ENCODE results near the gene NEURL3. TPM values are rescaled to one million over a fixed set of nuclear protein-coding genes. Genes with fewer than 3 reads are reported as not detected.
"Not testable (repeated sequence)": the region's sequence is repeated elsewhere in the genome, so short reads cannot be mapped to it uniquely, and the experiment has no call there.

Gene NEURL3
- total RNA-seq, 4 donors from 2014 or later, result not detected

DNA sequence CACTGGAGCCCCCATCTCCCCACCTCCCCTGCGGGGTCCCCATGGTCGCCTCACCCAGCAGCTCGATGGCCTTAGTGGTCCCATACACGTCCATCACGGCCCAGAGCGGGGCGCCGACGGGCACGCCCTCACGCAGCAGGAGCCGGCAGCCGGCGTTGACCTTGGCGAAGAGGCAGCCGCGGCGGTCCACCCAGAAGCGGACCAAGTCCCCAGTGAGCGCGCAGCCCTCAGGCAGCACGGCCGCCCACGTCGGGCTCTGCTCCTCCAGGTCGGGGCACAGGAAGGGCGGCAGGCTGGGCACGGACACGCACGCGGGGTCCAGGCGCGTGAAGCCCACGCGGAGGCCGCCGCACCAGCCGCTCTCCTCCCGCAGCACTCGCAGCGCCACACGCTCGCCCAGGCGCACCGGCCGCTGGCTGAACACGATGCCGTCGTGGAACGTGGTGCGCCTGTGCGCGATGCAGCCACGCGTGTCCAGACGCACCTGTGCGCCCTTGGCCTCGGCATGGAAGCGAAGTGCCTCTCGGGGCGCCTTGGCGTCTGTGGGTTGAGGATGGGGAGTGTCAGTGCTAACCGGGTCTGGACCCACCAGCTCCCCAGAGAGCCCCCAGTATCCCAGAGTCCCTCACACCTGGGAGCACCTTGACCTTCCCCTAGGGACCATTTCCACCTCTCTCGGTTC is 4.6 kb downstream of the NEURL3 start:
- no peak for ATAC-seq
- DNase-seq, result no peak
- H3K4me3 ChIP-seq, result no peak overlapping the region
- intact Hi-C loops (cut with DNase I; ENCODE audit: low total_unique reads) (loop anchor here (10.0 kb wide), 2 partner anchors 366 to 476 kb away; partner anchors contain the start of gene ASTL), in situ Hi-C loops (cut with MboI; ENCODE audit: low sequenced_read_pairs in 4 of 4) (loop anchor here (25.0 kb wide), 3 partner anchors 188 to 488 kb away; partner anchors contain the start of genes SNRNP200 (in 2 of the 4), ASTL (in 1 of the 4) and DUSP2 (in 1 of the 4))
- H3K36me3 ChIP-seq, result no peaks in the 10 kb centered on the region
- H3K4me1 ChIP-seq, result peaks cover 6 to 7% of the 10 kb centered on the region in 2 donors
- no peaks in the 10 kb centered on the region for H3K9me3 ChIP-seq
- TF ChIP-seq, protein P1, sequence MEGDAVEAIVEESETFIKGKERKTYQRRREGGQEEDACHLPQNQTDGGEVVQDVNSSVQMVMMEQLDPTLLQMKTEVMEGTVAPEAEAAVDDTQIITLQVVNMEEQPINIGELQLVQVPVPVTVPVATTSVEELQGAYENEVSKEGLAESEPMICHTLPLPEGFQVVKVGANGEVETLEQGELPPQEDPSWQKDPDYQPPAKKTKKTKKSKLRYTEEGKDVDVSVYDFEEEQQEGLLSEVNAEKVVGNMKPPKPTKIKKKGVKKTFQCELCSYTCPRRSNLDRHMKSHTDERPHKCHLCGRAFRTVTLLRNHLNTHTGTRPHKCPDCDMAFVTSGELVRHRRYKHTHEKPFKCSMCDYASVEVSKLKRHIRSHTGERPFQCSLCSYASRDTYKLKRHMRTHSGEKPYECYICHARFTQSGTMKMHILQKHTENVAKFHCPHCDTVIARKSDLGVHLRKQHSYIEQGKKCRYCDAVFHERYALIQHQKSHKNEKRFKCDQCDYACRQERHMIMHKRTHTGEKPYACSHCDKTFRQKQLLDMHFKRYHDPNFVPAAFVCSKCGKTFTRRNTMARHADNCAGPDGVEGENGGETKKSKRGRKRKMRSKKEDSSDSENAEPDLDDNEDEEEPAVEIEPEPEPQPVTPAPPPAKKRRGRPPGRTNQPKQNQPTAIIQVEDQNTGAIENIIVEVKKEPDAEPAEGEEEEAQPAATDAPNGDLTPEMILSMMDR (IDR thresholded peaks at IDR 0.05 in 4 of 5, conservative IDR thresholded peaks at IDR 0.05 in 1 of 5), result no peak
- no peak for TF ChIP-seq POLR2A (IDR thresholded peaks at IDR 0.05)
- peaks cover 15 to 20% (median 20%) of the 10 kb centered on the region in 3 donors for H3K27me3 ChIP-seq
- no peak overlapping the region for H3K27ac ChIP-seq

DNA sequence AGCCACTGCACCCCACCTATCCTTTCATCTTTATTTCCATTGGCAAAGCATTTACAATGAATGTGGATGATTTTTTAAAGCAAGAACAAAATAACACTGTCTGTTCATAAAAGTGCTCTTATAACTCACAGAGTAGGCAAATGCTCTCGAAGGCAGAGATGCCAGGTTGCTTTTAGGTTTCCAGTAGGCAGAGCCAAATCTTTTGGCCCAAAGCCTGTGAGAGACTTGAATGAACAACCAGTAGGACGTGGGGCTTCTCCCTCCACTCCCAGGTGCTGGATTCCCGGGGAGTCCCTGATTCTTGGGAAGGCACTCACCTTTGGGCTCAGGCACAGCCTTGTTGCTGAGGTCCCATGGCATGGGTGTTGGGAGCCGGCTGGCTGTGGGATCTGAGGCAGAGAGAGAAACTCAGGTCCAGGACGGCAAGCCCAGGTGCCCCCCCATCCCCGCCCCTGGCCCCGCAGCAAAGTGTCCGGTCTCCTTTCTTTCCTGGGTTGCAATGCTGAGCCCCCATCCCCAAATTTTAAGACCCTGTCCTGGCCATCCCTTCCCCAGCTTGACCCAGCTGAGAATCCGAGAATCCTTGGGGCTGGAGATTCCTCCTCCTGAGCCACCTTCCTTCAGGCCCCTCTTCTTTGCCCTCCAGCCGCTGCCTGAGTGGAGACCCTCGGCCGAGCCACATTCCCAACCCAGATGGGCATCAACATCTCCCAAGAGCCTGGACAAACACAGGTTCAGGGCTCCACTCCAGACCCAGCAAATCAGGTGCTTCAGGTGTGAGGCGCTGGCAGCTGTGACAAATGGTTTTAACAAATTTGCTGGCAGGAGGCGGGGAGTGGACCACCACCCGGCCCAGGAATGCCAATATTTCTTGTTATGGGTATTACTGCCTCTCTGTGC is 5.8 kb downstream of the NEURL3 start:
- no peak for ATAC-seq
- Histone ChIP-seq H3K36me3 (no peaks in the 10 kb centered on the region), H3K27me3 (peaks cover 15 to 20% (median 20%) of the 10 kb centered on the region in 3 donors), H3K9me3 (no peaks in the 10 kb centered on the region), H3K4me1 (no peaks in the 10 kb centered on the region), H3K27ac (no peak overlapping the region), H3K4me3 (no peak overlapping the region)
- no peak for DNase-seq
- TF ChIP-seq, protein P1 (IDR thresholded peaks at IDR 0.05 in 4 of 5, conservative IDR thresholded peaks at IDR 0.05 in 1 of 5), result no peak
- no peak for TF ChIP-seq POLR2A (IDR thresholded peaks at IDR 0.05)
- intact Hi-C loops (cut with DNase I; ENCODE audit: low total_unique reads) (no loop called here), in situ Hi-C loops (cut with MboI; ENCODE audit: low sequenced_read_pairs in 4 of 4) (no loop called here)

DNA sequence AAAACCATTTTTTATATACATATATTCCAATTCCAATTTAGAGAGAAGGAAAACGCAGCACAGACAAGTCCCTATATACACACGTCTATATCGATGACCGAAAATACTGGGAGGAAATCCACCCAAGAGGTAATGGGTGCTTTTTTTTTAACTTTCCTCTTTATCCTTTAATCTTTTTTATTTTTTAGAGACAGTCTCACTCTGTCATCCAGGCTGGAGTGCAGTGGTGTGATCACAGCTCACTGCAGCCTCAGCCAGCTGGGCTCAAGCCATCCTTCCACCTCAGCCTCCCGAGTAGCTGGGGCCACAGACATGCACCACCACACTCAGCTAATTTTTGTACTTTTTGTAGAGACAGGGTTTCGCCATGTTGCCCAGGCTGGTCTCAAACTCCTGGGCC is 6.5 kb downstream of the NEURL3 start:
- H3K9me3 ChIP-seq; H3K4me3 ChIP-seq; H3K4me1 ChIP-seq; H3K27ac ChIP-seq; intact Hi-C loops (cut with DNase I; ENCODE audit: low total_unique reads); ATAC-seq; in situ Hi-C loops (cut with MboI; ENCODE audit: low sequenced_read_pairs in 4 of 4); H3K36me3 ChIP-seq; DNase-seq: not testable (repeated sequence)
- peaks cover 15 to 20% (median 20%) of the 10 kb centered on the region in 3 donors for H3K27me3 ChIP-seq

DNA sequence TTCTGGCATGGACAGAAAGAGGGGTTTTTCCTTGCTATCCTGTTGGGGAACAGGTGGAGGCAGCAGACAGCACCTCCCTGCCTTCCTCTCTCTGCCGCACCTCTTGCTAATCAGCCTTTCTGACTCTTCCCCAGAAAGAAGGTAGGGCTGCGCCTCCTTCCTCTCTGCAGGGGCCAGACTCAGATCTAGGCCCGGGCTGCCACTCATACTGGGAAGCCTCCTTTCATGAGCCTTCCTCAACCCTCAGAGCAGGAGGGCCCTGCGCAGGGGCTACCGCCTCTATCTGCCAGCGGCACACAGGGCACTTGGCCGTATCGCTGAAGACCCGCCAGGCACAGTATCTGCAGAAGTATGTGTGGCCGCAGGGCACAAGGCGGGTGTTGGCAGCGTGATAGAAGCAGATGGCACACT is 7.1 kb downstream of the NEURL3 start:
- ATAC-seq, result no peak

More for the DNA sequence above, 7.1 kb downstream of the NEURL3 start:
- Histone ChIP-seq H3K36me3 (no peaks in the 10 kb centered on the region), H3K27me3 (peaks cover 15 to 20% (median 20%) of the 10 kb centered on the region in 3 donors), H3K4me1 (no peaks in the 10 kb centered on the region), H3K4me3 (no peak overlapping the region), H3K27ac (no peak overlapping the region), H3K9me3 (no peaks in the 10 kb centered on the region)
- no peak for TF ChIP-seq POLR2A (IDR thresholded peaks at IDR 0.05)
- TF ChIP-seq, protein P1 (IDR thresholded peaks at IDR 0.05 in 4 of 5, conservative IDR thresholded peaks at IDR 0.05 in 1 of 5), result no peak
- in situ Hi-C loops (cut with MboI; ENCODE audit: low sequenced_read_pairs in 4 of 4) (no loop called here), intact Hi-C loops (cut with DNase I; ENCODE audit: low total_unique reads) (no loop called here)
- DNase-seq, result no peak

All from gastrocnemius medialis (tissue), 4 donors.